ENCODE results near the gene SCYGR7. TPM values are rescaled to one million over a fixed set of nuclear protein-coding genes. Genes with fewer than 3 reads are reported as not detected.
"Not testable (repeated sequence)": the region's sequence is repeated elsewhere in the genome, so short reads cannot be mapped to it uniquely, and the experiment has no call there.

The SCYGR7 gene, protein sequence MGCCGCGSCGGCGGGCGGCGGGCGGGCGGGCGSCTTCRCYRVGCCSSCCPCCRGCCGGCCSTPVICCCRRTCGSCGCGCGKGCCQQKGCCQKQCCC
- polyA plus RNA-seq (ENCODE audit: insufficient read length in 10 of 10) = not detected
- long read RNA-seq, donor 1 = 0 reads
- long read RNA-seq, donor 2 = 0 reads
- long read RNA-seq, donor 3 = 0 reads
- long read RNA-seq, donor 4 = 0 reads
- long read RNA-seq, donor 5 = 0 reads
- long read RNA-seq, donor 6 = 0 reads
- long read RNA-seq, donor 7 = 0 reads
- long read RNA-seq, donor 8 = 0 reads
- long read RNA-seq, donor 9 = 0 reads

DNA sequence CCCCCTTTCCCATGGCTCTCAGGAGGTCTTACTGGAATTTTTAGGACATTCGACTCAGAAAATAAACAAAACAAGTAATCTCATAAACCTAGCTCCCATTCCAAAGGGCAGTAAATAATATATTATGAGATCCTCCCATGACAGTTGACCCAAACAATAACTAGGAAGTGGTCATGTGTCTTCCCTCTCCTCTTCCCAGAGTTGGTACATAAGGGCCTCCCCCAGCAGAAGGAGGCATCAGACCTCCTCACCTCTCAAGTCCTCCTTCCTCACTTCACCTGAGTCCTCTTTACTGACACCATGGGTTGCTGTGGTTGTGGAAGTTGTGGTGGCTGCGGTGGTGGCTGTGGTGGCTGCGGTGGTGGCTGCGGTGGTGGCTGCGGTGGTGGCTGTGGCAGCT, at the start of gene SCYGR7:
Gene SCYGR7 (plus strand): TSS at position 301 of the 400 bp plus-strand sequence. CDS start 0 bp downstream, at position 301.
- DNase-seq = no peak

DNA sequence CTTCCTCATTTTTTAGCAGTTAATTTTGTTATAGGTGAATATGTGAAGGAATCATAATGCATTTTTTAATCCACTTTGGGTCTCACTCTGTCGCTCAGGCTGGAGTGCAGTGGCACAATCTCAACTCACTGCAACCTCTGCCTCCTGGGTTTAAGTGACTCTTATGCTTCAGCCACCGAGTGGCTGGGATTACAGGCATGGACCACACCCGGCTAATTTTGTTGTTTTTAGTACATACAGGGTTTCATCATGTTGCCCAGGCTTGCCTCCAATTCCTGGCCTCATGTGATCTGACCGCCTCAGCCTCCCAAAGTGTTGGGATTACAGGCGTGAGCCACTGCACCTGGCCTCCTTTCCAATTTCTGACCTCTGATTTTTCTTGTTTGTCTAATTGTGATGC, 43.9 kb upstream of the SCYGR7 start:
- DNase-seq = no peak

DNA sequence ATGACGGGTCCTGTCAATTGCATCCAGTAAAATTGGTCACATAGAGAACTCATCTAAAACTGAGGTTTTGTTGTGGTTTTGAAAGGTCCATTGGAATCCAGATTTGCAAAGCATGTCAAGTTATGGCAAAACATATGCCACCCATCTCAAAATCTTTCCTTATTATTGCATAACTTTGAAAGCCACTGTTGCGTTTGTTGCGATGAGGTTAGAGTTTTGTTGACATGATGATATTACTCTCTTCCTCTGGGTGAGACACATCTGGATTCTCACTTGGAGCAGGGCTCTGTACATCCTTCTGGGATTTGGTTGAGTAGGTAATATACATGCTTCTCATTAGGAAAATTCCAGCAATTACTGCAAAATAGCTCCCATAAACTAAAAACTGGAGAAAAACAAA, 40.9 kb upstream of the SCYGR7 start:
- DNase-seq = no peak

DNA sequence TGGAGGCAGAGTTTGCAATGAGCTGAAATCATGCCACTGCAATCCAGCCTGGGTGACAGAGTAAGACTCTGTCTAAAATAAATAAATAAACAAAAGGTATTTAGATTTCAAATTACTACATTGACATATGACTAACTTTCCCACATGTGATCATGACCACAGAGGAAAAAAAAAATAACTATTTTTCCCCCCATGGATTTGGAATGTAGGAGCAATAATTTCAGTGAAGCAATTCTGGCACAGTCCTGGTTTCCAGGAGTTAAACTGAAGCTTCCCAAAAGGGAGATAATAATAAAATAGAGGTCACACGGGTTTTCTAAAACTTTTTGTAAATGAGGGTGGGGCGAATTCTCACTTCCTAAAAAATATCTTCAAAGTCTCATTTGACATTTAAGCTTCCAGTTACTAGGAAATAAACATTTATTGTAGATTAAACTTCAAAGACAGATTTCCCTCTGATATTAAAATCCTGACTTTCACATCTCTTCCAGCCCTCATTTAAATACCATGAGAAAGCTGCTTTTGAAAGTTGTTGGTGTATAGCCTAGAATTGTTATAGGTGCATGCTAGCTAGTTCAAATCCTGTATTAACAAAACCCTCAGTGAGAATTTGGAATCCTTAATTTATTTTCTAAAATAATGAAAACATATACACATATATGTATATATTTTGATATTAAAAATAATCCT, 31.0 kb upstream of the SCYGR7 start:
- DNase-seq = no peak

DNA sequence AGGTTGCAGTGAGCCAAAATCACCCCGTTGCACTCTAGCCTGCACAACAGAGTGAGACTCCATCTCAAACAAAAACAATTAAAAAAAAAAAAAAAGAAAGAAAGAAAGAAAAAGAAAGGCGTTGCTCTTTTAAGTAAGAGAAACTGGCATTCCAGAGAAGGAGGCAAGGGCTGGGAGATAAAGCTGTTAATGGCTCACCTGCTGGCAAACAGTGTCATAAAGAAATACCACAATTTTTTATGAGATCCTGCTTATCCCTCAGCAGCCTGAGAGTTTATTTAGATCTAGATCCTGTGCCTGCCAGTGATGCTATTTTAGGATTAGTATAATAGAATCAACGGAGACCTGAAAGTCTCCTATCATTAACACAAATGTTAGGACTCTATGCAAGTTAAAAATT, 26.6 kb upstream of the SCYGR7 start:
- no peak for DNase-seq

DNA sequence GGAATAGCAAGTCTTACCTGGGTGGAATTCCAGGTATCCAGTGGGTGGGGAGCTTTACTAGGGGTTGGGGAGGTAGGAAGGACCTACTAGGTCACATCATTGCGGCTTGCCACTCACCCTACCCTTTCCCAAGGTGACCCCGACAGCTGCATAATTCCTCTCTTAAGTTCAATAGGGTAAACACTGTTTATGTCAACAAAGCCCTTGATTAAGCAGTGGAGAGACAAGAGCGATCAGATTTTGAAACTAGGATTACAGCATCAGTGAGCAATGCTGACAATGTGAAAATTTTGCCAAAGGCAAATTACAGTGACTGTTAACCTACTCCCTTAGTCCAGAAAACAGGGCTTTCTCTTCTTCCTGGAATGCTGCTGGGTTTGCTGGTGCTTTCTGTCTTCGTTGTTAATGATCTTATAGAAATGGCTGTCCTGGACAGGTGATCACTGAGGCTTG, 24.8 kb upstream of the SCYGR7 start:
- peak in 1 of 3 donors; percentile 14 for DNase-seq

DNA sequence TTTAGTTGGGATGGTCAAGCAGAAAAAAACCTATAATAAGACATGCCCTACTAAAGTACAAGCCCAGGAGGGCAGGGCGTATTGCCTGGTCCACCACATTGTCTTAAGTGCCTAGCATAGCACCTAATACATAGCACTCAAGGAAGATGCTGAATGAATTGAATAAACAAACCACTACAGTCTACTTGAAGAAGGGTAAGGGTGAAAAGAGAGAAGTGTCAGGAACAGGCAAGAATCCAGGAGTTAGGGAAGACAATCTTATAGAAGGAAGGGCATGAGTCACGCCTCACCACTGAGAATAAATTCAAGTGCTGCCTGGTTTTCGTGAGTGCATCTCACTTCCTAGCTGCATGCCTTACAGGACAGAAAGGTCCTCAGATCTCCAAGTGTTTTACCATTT, 24.2 kb upstream of the SCYGR7 start:
- DNase-seq = peak in 1 of 3 donors; percentile 4

DNA sequence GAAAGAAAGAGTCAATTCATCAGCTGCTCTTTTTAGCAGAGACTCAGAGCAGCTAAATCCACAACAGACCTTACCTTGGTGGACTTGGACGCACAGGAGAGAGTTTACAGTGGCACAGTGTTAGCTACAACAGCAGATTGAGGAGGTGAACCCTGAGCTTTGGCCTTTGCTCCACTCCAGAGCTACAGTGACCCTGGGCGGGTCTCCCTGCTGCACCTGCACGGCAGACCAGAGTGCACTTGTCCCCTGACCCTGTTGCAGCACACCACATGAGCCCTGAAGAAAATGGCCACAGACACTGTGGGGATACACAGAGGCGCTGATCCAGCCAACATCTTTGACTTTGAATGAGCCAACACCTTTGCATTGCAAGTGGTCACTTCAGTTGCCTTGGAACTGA, 21.3 kb upstream of the SCYGR7 start:
- DNase-seq = no peak

DNA sequence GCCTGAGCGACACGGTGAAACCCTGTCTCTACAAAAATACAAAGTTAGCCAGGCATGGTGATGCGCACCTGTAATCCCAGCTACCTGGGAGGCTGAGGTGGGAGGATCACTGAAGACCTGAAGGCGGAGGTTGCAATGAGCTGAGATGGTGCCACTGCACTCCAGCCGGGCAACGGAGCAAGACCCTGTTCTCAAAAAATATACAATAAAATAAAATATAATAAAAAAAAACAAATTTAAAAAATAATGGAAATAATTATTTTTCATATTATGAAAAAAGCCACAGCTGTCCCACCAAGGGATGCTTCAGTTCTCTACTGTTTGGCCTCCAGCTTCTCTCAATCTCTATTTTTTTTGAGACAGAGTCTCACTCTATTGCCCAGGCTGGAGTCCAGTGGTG, 20.7 kb upstream of the SCYGR7 start:
- DNase-seq = no peak

DNA sequence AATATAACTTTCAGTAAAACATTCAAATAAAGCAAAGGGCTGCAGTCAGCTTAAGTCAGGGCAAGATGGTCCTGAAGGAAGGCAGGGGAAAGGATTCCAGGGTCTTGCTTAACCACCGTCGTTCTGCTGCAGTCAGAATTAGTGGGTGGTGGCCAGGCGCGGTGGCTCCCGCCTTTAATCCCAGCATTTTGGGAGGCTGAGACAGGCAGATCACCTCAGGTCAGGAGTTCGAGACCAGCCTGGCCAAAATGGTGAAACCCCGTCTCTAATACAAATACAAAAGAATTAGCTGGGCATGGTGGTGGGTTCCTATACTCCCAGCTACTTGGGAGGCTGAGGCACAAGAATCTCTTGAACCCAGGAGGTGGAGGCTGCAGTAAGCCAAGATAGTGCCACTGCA, 17.1 kb upstream of the SCYGR7 start:
- DNase-seq = no peak

DNA sequence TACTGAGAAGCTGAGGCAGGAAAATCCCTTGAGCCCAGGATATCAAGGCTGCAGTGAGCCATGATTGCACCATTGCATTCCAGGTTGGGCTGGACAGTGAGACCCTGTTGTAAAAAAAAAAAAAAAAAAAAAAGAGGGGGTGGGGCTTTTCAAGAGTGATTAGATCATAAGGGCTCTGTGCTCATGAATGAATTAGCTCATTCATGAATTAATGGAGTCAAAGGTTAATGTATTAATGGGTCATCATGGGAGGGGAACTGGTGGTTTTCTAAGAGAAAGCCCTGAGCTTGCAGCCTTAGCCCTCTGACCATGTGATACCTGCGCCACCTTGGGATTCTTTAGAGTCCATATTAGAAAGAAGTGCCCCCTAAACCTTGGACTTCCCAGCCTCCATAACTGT, 14.8 kb upstream of the SCYGR7 start:
- no peak for DNase-seq

DNA sequence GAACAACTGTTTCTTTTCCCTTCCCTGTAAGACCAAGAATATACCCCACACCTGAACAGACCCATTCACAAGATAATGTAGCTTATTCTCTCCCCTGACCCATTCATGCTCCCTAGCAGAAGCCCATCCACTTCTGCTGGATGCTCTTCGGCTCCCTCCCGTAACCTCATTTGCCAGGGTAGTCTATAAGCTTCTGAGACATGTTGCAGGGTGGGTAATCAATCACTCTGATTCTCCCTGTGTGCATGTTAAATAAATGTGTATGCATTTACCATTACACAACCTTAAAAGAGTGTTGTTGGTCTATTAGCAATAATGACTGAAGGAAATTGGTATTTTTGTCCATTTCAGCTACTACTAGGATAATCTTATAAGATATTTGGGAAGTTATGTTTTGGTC, 11.6 kb upstream of the SCYGR7 start:
- peak in 1 of 3 donors; percentile 6 for DNase-seq

DNA sequence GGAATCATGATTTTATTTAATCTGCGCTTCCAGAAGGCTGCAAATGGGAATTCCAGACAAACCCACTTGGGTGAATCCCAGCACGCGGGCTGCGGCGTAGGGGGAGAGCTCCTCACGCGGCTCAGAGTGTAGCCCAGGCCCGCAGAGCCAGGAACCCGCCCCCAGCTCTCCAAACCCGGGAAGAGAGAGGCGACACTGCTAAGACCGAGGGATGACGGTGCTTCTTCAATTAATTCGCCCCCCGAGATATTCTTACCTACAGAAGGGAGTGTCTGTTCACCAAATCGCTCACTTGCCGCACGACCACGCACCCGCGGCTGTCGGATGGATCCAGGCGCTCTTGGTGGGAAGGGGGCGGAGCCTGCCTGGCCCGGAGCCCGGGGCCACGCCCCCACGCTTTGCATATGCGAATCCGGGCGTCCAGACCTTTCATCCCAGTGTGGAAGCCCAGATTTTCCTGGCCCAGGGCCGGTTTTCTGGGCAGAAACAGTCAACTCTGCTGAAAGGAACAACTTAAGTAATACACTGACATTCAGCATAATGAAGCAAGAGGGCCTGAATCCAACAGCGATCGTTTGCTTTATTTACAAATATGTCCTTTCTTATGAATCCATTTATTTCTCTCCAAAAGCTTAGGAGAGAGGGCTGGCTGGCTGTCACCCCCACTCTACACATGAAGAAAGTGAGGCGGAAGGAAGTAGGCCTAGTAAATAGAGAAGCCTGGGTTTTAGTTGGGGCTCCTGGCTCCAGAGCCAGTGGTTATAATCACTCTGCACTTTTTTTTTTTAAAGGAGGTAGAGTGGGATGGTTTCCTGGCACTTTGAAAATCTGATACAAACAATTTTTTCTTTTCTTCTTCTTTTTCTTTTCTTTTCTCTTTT, 10.2 kb upstream of the SCYGR7 start, which contains the start of gene SLC19A3:
Gene SLC19A3 (minus strand): TSS at position 342 of the 881 bp plus-strand sequence. CDS start 15,710 bp downstream, outside the sequence.
- peak; percentile 83 to 97 (median 94) for DNase-seq

DNA sequence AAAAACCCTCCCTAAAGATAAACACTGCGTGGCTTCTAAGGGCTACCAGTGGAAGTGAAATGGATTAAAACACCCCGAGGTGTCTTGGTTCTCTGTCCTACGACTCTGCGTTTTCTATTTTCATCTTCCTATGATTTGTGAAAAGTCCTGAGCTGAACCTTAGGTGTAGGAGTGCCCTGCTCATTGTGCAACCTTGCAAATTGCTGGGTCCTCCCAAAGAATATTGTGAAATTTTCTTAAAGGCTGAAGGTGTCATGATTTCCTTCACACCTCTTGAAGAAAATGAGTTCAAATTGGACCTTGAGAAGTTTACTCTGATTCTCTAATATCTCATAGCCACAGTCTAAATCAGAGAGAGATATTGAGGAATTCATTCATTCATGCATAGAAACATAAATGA, 8.5 kb upstream of the SCYGR7 start:
- no peak for DNase-seq

DNA sequence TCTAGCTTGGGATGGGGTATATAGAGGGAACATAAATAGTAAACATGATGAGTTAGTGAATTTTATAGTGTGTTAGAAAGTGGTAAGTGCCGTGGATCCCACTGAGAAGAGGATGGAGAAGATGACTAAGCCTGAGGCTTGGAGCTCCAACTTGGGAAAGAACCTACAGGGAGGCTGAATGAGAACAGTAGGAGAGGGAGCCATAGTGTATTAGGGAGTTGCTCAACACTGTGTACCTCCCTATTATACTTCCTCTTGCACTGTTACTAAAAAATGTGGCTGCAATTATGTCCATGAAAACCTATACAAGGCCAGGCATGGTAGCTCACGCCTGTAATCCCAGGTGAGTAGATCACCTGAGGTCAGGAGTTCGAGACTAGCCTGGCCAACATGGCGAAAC, 7.5 kb upstream of the SCYGR7 start:
- DNase-seq = no peak

DNA sequence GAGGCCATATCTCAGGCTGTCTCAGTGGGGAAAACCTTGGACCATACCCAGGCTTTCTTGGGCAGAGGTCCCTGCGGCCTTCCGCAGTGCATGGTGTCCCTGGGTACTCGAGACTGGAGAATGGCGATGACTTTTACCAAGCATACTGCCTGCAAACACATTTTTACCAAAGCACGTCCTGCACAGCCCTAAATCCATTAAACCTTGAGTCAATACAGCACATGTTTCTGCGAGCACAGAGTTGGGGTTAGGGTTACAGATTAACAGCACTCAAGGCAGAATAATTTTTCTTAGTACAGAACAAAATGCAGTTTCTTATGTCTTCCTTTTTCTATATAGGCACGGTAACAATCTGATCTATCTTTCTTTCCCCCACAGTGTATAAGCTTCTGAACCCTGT, 5.3 kb upstream of the SCYGR7 start:
- not testable (repeated sequence) for DNase-seq

DNA sequence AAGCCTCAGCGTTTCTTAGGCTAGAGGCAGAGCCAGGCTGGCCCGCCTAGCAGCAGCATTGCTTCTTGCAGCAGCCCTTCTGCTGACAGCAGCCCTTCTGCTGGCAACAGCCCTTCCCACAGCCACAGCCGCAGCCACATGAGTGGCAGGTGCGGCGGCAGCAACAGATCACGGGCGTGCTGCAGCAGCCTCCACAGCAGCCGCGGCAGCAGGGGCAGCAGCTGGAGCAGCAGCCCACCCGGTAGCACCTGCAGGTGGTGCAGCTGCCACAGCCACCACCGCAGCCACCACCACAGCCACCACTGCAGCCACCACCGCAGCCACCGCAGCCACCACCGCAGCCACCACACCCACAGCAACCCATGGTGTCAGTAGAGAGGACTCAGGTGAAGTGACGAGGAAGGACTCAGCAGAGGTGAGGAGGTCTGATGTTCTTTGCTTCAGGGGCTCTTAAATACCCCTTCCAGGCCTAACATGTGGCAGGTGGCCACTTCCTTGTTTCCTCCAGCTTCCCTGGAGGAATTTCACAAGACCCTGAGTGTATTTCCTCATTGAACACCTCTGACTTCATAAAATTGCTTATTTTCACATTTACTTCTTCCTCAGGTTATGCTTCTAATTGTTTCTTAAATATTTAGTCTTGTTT, 3.6 kb upstream of the SCYGR7 start, which contains the start of gene SCYGR6:
Gene SCYGR6 (minus strand): TSS at position 364 of the 646 bp plus-strand sequence. CDS start 0 bp downstream, at position 364.
- DNase-seq = no peak

DNA sequence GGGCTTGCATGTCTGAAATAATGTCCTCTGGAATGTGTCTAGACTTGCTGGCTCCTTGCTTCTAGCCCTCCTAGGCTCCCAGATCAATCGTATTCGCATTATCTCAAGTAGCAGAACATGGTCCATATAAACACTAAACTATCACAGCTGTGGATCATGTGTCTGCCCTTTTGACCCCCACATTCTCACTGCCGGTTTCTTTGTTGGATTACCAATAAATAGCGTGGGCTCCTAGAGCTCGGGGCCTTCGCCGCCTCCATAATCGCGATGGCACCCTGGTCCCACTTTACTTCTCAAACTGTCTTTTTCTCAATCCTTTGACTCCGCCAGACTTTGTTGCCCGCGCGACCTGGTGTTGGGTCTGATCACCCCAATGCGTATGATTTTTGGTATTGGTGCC, 11.2 kb downstream of the SCYGR7 start:
- DNase-seq = no peak

DNA sequence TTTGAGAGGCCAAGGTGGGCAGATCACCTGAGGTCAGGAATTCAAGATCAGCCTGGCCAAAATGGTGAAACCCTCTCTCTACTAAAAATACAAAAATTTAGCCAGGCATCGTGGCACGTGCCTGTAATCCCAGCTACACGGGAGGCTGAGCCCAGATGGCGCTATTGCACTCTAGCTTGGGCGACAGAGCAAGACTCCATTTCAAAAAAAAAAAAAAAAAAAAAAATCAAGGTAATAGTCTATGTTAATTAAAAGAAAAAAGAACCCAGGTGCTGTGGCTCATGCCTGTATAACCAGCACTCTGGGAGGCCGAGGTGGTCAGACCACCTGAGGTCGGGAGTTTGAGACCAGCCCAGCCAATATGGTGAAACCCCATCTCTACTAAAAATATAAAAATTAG, 12.6 kb downstream of the SCYGR7 start:
- not testable (repeated sequence) for DNase-seq

DNA sequence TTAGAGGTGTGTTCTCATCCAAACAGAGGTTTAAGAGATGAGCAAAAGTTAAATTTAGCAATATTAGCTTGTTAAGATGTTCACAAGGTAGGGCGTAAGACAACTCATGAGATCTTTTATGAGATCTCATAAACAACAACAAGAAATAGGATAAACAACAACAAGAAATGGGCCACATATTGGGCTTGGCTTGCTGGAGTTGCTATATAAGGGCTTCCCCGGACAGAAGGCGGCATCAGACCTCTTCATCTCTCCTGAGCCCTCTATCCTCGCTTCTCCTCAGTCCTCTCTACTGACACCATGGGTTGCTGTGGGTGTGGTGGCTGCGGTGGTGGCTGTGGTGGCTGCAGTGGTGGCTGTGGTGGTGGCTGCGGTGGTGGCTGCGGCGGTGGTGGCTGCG, 17.5 kb downstream of the SCYGR7 start, which contains the start of gene SCYGR8:
Gene SCYGR8 (plus strand): TSS at position 301 of the 400 bp plus-strand sequence. CDS start 0 bp downstream, at position 301.
- DNase-seq = no peak

DNA sequence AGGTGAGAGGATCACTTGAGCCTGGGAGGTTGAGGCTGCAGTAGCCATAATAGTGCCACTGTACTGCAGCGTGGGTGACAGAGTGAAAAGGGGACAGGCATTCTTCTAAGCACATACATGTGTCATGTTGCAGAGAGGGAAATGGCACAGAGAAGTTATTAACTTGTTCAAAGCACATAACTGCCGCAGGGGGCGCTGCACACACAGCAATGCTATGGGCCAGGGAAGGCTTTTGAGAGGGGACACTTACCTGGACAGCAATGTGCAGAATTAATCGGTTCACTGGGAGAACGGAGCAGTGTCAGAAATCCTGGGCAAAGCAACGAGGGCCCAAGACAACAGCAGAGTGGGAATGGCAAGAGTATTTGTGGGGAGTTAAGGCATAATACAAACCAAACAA, 19.9 kb downstream of the SCYGR7 start:
- peak in 1 of 3 donors; percentile 4 for DNase-seq

All from muscle of back (tissue), 13 donors.